C4-2B (cell line): ENCODE data around the gene FRK.

Experiments
- H3K27ac ChIP-seq: fragments of 450-650 bp; 2 replicates; pipeline ENCODE4 v1.5.1; 2017
- ZFX ChIP-seq: fragments of 450-650 bp; IDR thresholded peaks from 2 replicates; pipeline ENCODE4 v1.6.1; 2017
- TF ChIP-seq, protein P1 (sequence below): fragments of 450-650 bp; conservative IDR thresholded peaks from 2 replicates; pipeline ENCODE4 v1.5.1; 2017; ENCODE audit warnings: mild to moderate bottlenecking

FRK gene, protein sequence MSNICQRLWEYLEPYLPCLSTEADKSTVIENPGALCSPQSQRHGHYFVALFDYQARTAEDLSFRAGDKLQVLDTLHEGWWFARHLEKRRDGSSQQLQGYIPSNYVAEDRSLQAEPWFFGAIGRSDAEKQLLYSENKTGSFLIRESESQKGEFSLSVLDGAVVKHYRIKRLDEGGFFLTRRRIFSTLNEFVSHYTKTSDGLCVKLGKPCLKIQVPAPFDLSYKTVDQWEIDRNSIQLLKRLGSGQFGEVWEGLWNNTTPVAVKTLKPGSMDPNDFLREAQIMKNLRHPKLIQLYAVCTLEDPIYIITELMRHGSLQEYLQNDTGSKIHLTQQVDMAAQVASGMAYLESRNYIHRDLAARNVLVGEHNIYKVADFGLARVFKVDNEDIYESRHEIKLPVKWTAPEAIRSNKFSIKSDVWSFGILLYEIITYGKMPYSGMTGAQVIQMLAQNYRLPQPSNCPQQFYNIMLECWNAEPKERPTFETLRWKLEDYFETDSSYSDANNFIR

DNA sequence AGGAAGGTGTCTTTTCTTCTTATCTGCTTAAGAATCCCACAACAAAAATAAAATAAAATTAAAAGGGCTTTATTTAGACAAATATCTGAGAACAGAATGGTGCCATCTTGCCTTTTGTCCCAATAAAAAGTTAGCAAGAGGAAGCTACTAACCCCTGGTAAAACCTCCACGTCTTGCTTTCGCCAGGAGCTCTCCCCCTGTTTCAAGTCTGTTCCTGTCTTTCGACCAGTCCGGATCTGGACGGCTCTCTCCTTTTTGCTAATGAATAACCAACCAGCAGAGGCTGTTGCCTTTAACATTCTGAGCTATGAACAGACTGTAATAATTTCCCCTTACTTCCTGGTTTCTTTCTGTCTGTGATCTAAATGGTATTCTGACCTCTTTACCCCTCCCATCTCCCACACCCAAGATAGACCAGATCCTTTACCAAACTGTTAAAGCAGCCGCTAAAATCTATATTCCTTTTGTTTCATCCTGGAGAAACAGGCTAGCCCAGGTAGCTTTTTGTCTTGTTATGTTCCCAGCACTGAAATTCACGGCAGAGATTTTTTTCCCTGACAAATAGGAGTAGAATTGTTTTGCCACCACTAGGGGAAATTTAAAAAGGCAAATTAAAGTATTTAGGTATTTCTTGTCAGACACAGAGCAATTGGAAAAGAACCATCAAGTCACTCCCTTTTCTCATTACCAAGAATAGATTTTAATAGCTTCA is at the start of gene FRK:
FRK (minus strand) TSS at position 320 of the 712 bp plus-strand sequence. CDS start 580 bp downstream, outside the sequence.
- no peak for TF ChIP-seq ZFX
- TF ChIP-seq, protein P1, sequence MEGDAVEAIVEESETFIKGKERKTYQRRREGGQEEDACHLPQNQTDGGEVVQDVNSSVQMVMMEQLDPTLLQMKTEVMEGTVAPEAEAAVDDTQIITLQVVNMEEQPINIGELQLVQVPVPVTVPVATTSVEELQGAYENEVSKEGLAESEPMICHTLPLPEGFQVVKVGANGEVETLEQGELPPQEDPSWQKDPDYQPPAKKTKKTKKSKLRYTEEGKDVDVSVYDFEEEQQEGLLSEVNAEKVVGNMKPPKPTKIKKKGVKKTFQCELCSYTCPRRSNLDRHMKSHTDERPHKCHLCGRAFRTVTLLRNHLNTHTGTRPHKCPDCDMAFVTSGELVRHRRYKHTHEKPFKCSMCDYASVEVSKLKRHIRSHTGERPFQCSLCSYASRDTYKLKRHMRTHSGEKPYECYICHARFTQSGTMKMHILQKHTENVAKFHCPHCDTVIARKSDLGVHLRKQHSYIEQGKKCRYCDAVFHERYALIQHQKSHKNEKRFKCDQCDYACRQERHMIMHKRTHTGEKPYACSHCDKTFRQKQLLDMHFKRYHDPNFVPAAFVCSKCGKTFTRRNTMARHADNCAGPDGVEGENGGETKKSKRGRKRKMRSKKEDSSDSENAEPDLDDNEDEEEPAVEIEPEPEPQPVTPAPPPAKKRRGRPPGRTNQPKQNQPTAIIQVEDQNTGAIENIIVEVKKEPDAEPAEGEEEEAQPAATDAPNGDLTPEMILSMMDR, result peak; percentile 59
- peak within 1 kb of the TSS; percentile 72 for H3K27ac ChIP-seq

DNA sequence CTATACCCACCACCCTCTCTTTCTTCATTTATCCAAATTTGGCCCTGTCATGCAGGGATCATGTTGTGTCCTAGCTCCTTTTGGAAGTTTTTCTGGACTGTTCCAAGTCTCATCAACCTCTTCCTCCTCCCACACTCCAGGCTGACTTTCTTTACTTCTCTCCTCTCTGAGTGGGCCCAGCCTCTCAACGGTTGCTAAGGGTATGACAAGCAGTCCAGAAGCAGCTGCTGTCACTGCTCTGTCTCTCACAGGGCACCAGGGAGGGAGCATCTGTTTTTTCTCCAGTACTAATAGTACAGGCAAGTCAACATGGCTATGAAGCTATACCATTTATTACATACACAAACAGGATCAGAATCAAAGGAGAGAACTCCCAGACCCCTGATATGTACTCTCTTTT is 48.1 kb upstream of the FRK start:
- H3K27ac ChIP-seq, result no peak overlapping the region
- TF ChIP-seq, protein P1, result no peak
- TF ChIP-seq ZFX, result no peak

DNA sequence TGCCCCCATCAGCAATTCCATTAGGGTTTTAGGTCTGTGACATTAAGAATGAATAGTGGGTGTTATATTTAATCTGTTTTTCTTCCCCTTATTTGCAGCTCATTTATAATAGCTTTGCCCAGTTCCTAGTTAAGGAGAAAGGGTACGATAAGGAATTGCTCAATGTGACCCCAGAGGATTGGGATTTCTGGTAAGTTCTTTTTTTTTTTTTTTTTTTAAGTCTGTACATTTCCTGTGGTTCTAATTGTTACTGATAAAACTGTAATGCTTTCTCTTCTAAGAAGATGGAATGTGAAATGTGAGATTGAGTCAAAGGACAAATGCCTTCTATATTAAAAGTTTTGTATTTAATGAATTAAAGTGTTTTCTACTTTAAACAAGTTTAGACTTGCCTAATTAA is 45.5 kb upstream of the FRK start:
- no peak for TF ChIP-seq ZFX
- TF ChIP-seq, protein P1, result no peak
- H3K27ac ChIP-seq, result no peak overlapping the region

DNA sequence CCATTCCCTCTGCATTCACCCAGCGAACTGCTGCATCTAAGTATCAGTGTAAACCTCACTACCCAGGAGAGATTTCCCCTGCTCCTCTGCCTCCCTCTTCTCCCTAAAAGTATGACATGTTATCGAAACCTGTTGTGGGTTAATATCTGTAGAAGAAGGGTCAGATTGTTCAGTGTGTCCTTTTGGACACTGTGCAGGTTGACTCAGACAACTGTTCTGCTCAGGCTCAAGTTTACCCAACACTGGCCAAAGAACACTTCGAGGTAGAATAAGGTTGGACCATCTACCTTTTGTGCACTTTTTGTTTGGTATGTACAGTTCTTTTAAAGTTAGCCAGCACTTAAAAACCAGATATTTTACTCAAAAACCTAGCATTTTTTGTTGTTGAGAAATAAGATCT is 44.6 kb upstream of the FRK start:
- no peak overlapping the region for H3K27ac ChIP-seq
- TF ChIP-seq, protein P1, result no peak
- TF ChIP-seq ZFX, result no peak

DNA sequence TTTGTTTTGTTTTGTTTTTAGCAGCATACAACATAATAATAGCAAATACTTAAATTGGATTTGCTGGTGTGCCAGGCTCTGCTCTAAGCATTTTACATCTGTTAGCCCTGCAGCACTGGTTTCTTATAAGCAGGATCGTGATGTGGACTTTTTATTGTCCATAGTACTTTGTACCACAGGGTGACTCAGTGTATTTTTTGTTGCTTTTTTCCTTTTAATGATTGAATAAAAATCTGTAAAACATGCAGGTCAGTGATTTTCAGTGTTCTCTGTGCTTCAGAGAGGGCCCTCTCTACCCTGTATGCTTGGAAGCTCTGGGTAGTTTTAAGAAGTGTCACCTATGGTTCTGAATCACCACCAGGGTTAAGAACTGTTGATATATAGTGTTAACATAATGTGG is 43.9 kb upstream of the FRK start:
- TF ChIP-seq, protein P1, result no peak
- TF ChIP-seq ZFX, result no peak
- H3K27ac ChIP-seq, result no peak overlapping the region

DNA sequence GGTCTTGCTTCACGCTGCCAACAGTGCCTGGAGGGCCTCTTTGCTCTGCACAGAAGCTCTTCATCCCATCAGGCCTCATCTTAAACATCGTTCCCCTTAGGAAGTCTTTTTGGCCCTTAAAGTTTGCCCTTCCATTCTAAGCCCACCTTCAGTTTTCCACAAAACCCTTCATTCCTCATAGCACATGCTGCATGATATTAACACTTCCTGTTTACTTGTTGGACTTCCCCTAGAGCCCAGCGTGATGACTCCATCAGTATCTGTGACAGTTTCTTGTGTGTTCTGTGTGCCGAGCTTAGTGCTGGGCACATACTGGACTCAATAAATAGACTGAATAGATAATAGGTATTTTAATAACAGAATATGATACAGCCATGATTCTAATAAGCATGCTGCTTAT is 42.2 kb upstream of the FRK start:
- H3K27ac ChIP-seq, result no peak overlapping the region
- TF ChIP-seq, protein P1, result no peak
- TF ChIP-seq ZFX, result no peak

DNA sequence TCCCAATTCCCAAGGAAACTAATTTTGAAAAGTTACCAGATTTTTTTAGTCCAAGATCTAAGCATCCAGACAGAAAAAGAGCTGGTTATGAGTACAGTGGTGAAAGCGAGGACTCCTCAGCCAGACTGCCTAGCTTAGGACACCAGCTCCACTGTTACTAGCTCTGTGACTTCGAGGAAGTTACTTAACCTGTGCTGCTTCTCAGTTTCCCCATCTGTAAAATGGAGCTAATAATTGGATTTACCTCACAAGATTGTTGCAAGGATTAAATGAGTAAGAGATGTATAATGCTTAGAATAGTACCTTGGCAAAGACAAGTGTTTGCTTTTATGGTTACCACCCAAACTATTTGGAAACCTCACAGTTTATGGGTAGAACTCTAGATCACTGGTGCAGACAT is 41.1 kb upstream of the FRK start:
- peak overlapping the region; percentile 95; the same call in 1 of the 2 replicates for H3K27ac ChIP-seq
- TF ChIP-seq, protein P1, result no peak
- TF ChIP-seq ZFX, result no peak
